ENCODE results near the gene CIROP.

CIROP gene

DNA sequence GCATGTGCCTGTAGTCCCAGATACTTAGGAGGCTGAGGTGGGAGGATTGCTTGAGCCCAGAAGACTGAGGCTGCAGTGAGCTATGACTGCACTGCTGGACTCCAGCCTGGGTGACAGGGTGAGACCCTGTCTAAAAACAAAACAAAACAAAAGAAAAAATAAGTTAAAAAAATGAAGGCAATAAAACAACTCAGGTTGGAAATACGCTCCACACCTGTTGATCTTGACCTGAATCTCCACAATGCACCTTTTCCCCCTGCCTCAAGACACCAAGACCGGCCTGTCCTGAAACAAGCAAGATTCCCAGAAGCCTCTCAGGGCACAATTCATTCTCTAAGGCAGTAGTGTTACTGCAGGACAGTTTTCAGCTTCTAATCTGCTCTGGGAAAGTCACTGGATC, 35.1 kb upstream of the CIROP start:
- no peak for TF ChIP-seq GLIS3 (CRISPR knock-in tag; IDR thresholded peaks at IDR 0.05)
- TF ChIP-seq, protein P1, sequence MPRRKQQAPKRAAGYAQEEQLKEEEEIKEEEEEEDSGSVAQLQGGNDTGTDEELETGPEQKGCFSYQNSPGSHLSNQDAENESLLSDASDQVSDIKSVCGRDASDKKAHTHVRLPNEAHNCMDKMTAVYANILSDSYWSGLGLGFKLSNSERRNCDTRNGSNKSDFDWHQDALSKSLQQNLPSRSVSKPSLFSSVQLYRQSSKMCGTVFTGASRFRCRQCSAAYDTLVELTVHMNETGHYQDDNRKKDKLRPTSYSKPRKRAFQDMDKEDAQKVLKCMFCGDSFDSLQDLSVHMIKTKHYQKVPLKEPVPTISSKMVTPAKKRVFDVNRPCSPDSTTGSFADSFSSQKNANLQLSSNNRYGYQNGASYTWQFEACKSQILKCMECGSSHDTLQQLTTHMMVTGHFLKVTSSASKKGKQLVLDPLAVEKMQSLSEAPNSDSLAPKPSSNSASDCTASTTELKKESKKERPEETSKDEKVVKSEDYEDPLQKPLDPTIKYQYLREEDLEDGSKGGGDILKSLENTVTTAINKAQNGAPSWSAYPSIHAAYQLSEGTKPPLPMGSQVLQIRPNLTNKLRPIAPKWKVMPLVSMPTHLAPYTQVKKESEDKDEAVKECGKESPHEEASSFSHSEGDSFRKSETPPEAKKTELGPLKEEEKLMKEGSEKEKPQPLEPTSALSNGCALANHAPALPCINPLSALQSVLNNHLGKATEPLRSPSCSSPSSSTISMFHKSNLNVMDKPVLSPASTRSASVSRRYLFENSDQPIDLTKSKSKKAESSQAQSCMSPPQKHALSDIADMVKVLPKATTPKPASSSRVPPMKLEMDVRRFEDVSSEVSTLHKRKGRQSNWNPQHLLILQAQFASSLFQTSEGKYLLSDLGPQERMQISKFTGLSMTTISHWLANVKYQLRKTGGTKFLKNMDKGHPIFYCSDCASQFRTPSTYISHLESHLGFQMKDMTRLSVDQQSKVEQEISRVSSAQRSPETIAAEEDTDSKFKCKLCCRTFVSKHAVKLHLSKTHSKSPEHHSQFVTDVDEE (CRISPR knock-in tag; IDR thresholded peaks at IDR 0.05): no peak
- TF ChIP-seq PPARA (CRISPR knock-in tag; IDR thresholded peaks at IDR 0.05; ENCODE audit: borderline replicate concordance): no peak
- TF ChIP-seq, protein P2, sequence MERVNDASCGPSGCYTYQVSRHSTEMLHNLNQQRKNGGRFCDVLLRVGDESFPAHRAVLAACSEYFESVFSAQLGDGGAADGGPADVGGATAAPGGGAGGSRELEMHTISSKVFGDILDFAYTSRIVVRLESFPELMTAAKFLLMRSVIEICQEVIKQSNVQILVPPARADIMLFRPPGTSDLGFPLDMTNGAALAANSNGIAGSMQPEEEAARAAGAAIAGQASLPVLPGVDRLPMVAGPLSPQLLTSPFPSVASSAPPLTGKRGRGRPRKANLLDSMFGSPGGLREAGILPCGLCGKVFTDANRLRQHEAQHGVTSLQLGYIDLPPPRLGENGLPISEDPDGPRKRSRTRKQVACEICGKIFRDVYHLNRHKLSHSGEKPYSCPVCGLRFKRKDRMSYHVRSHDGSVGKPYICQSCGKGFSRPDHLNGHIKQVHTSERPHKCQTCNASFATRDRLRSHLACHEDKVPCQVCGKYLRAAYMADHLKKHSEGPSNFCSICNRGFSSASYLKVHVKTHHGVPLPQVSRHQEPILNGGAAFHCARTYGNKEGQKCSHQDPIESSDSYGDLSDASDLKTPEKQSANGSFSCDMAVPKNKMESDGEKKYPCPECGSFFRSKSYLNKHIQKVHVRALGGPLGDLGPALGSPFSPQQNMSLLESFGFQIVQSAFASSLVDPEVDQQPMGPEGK (CRISPR knock-in tag; IDR thresholded peaks at IDR 0.05; ENCODE audit: borderline replicate concordance): no peak
- no peak for TF ChIP-seq ISL1 (CRISPR knock-in tag; IDR thresholded peaks at IDR 0.05)
- TF ChIP-seq OSR1 (CRISPR knock-in tag; IDR thresholded peaks at IDR 0.05): no peak
- TF ChIP-seq BACH2 (CRISPR knock-in tag; IDR thresholded peaks at IDR 0.05; ENCODE audit: borderline replicate concordance): no peak
- TF ChIP-seq, protein P3, sequence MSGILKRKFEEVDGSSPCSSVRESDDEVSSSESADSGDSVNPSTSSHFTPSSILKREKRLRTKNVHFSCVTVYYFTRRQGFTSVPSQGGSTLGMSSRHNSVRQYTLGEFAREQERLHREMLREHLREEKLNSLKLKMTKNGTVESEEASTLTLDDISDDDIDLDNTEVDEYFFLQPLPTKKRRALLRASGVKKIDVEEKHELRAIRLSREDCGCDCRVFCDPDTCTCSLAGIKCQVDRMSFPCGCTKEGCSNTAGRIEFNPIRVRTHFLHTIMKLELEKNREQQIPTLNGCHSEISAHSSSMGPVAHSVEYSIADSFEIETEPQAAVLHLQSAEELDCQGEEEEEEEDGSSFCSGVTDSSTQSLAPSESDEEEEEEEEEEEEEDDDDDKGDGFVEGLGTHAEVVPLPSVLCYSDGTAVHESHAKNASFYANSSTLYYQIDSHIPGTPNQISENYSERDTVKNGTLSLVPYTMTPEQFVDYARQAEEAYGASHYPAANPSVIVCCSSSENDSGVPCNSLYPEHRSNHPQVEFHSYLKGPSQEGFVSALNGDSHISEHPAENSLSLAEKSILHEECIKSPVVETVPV (CRISPR knock-in tag; IDR thresholded peaks at IDR 0.05): no peak
- ATAC-seq: no peak

DNA sequence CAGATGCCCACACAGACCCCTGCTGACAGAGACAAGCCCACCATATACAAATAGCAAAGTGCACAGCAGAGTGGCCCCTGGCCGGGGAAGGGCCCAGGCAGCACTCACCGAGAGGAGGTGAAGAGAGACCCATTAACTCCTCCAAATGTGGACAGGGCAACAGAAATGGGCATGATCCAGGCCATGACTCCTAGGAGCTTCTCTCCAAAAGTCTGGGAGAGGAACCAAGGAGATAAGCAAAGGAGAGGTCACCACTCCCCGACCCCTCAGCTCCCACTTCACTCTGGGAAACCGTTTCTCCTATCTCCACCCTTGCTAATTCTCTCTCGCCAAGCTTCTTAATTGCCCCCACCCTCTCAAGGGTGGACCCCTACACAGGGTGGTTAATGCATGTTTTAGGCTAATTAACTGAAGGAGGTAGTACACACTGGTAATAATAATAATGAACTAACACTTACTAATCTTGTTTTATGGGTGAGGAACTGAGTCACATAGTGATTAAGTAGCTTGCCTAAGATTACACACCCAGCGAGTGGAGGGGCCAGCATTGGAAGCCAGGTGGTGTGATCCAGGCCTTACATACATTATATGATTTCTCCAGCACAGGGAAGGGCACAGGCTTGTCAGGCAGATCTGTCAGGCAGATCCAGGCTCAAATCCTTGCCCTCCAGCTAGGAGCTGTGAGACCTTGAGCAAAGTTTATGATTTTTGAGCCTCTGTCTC, 33.2 kb upstream of the CIROP start:
- no peak for ATAC-seq
- TF ChIP-seq, protein P4, sequence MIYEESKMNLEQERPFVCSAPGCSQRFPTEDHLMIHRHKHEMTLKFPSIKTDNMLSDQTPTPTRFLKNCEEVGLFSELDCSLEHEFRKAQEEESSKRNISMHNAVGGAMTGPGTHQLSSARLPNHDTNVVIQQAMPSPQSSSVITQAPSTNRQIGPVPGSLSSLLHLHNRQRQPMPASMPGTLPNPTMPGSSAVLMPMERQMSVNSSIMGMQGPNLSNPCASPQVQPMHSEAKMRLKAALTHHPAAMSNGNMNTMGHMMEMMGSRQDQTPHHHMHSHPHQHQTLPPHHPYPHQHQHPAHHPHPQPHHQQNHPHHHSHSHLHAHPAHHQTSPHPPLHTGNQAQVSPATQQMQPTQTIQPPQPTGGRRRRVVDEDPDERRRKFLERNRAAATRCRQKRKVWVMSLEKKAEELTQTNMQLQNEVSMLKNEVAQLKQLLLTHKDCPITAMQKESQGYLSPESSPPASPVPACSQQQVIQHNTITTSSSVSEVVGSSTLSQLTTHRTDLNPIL (CRISPR knock-in tag; IDR thresholded peaks at IDR 0.05; ENCODE audit: low read depth): no peak
- no peak for TF ChIP-seq ZFP30 (CRISPR knock-in tag; IDR thresholded peaks at IDR 0.05)
- TF ChIP-seq OSR1 (CRISPR knock-in tag; IDR thresholded peaks at IDR 0.05): no peak
- no peak for TF ChIP-seq ISL1 (CRISPR knock-in tag; IDR thresholded peaks at IDR 0.05)
- no peak for TF ChIP-seq ZFP3 (CRISPR knock-in tag; IDR thresholded peaks at IDR 0.05)
- TF ChIP-seq GLIS3 (CRISPR knock-in tag; IDR thresholded peaks at IDR 0.05): no peak
- TF ChIP-seq ZNF70 (CRISPR knock-in tag; IDR thresholded peaks at IDR 0.05): no peak

DNA sequence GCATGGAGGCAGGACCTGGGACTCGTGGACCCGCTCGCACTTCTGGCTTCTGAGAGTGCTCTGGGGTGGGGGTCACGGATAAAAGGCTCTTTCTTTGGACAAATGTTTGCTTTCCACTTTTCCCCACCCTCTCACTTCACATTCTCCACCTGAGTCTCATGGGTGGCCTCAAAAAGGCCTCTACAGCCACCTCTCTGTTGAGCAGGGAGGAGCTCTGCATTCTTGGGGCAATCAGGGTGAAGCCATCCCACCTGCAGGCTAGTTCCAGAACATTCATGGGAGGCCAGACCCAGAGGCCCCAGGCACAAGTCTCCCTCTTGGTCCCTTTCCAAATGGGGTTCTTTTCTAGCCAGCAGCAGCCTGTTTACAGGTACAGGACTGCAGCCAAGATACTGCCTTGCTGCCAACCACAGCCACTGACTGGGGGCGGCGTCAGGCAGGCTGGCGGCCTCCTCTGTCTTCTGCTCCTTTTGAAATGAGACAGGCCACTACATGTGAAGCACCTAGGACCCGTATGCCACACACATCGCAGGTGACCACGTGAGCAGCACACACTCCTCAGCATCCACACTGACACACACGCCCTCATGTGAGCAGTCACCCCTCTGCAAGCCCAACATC, 32.5 kb upstream of the CIROP start:
- no peak for ATAC-seq
- TF ChIP-seq BACH2 (CRISPR knock-in tag; IDR thresholded peaks at IDR 0.05; ENCODE audit: borderline replicate concordance): no peak
- TF ChIP-seq ZNF565 (CRISPR knock-in tag; conservative IDR thresholded peaks at IDR 0.05; ENCODE audit: low read depth): no peak
- TF ChIP-seq, protein P5, sequence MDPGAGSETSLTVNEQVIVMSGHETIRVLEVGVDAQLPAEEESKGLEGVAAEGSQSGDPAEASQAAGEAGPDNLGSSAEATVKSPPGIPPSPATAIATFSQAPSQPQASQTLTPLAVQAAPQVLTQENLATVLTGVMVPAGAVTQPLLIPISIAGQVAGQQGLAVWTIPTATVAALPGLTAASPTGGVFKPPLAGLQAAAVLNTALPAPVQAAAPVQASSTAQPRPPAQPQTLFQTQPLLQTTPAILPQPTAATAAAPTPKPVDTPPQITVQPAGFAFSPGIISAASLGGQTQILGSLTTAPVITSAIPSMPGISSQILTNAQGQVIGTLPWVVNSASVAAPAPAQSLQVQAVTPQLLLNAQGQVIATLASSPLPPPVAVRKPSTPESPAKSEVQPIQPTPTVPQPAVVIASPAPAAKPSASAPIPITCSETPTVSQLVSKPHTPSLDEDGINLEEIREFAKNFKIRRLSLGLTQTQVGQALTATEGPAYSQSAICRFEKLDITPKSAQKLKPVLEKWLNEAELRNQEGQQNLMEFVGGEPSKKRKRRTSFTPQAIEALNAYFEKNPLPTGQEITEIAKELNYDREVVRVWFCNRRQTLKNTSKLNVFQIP (CRISPR knock-in tag; IDR thresholded peaks at IDR 0.05; ENCODE audit: borderline replicate concordance, low read depth): no peak
- TF ChIP-seq, protein P1 (CRISPR knock-in tag; IDR thresholded peaks at IDR 0.05): no peak
- TF ChIP-seq, protein P4 (CRISPR knock-in tag; IDR thresholded peaks at IDR 0.05; ENCODE audit: low read depth): no peak
- no peak for TF ChIP-seq OSR1 (CRISPR knock-in tag; IDR thresholded peaks at IDR 0.05)
- no peak for TF ChIP-seq CSDC2 (CRISPR knock-in tag; IDR thresholded peaks at IDR 0.05)
- TF ChIP-seq TOX (CRISPR knock-in tag; IDR thresholded peaks at IDR 0.05; ENCODE audit: borderline replicate concordance): no peak
- no peak for TF ChIP-seq ZC3H10 (CRISPR knock-in tag; IDR thresholded peaks at IDR 0.05)
- no peak for TF ChIP-seq ISL1 (CRISPR knock-in tag; IDR thresholded peaks at IDR 0.05)
- TF ChIP-seq, protein P3 (CRISPR knock-in tag; IDR thresholded peaks at IDR 0.05): no peak
- TF ChIP-seq, protein P2 (CRISPR knock-in tag; IDR thresholded peaks at IDR 0.05; ENCODE audit: borderline replicate concordance): no peak
